NCI-H446 (cell line): ENCODE data around the gene GPC3.
"Not testable (repeated sequence)": the region's sequence is repeated elsewhere in the genome, so short reads cannot be mapped to it uniquely, and the experiment has no call there.

Experiments
- DNase-seq, 2 experiments: peaks; one replicate each; lab custom pipeline; 2025; lab: John Stamatoyannopoulos, UW

Gene GPC3

DNA sequence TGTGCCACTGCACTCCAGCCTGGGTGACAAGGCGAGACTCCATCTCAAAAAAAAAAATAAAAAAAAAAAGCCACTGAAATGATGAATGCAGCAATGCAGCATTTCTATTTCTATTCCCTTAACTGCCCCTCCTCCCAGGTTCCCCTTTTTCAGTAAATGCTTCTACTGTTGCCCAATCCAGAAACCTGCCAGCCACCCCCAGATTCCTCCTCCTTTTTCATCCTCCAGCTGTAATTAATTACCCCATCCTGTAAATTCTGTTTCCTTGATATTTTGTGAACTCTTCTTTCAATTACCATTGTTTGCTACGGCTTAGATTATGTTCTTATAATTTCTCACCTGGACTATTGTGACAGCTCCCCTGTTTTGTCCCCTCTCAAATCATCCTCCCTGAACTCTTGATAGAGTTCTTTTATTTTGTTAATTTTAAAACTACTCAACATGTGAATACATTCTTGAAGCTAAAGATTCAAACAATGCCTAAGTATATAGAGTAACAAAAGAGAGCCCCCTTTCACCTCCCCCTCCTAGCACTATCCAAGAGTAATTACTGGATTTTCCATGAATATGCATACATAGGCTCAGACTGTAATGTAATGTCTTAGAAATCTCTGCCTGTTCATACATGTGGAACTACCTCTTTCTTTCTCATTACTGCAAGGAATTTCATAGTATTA is 429.5 kb downstream of the GPC3 start:
- no peak for DNase-seq

DNA sequence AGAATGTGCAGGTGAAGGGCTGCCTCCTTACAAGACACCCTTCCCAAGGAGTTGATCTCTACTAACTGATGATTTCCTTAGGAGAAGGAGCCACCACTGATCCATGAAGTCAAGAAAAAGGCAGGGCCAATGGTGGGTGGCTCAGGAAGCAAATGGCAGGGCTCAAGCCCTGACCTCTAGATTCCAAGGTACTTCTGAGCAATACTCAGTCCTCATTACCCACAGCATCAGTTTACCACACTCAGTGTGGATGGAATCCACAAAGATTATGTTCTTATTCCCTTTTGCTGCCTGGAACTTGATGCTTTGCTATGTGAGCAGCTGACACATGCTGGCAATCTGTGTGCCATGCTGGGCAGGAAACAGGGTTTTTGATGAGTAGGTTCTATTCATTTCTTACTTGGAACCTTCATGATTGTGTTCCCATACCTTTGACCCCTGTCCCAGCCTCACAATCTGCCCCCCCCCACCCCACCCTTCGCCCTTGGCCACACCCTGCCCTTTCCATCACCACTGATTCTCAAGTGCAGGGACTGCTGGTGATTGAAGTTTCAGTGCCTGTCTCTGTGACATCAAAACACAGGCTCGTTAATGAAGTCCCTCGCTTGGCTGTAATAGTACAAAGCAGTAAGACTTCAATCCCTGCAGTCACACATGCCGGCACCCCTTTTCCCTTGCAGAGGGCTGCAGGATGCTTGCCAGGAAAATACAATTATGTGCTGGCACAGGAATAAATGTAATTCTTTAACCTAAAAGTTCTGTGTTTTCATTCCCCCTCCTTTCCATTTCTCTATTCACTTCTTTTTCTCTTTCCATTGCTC is 434.5 kb downstream of the GPC3 start:
- DNase-seq = no peak

DNA sequence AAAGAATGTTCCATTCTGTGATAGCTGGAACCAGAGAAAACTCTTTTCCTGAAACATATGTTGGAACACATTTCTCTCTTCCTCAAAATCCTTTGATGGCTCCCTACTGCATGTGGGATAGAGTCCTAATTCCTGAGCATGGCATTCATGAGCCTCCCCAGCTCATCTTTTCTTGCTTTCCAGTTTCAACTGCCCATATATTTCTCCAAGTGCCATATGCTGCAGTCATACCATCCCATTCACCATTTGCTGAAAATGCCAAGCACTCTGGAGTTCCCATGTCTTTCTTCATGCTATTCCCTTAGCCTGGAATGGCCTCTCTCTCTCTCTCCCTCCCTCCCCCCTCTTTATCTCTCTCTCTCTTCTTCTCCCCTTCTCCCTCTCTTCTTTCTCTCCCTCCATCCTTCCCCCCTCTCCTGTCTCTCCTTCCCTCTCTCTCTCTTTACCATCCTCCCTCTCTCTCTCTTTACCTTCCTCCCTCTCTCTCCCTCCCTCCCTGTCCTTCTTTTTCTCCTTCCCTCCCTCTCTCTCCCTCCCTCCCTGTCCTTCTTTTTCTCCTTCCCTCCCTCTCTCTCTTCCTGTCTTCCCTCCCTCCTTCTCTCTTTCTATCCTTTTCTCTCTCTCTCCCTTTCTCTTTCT is 436.0 kb downstream of the GPC3 start:
- no peak for DNase-seq

DNA sequence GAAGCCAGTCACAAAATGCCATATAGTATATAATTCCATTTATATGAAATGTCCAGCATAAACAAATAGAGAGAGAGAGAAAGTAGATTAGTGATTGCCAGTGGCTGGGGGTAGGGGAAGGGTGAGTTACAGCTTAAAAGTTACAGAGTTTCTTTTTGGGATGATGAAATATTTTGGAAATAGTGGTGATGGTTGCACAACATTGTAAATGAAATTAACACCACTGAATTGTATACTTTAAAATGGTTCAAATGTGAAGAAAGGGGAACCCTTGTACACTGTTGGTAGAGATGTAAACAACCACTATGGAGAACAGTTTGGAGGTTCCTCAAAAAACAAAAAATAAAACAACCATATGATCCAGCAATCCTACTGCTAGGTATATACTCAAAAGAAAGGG is 439.0 kb downstream of the GPC3 start:
- DNase-seq = no peak

DNA sequence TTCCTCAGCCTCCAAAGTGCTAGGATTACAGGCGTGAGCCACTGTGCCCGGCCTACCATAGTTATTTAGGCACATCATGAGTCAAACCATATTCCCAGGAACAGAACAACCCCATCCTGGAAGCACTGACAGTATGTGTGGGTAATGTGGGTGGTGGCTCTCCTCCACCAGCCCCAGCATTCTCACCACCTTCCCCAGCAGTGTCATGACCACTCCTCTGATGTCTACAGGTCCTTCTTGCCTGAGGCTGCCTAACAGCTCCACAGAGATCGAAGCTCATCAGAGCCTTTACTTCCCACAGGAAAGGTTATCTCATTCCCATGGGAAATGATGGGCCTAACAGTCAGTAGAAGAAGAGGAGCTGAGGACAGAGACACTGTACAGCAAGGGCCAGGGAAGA is 440.6 kb downstream of the GPC3 start:
- no peak for DNase-seq

DNA sequence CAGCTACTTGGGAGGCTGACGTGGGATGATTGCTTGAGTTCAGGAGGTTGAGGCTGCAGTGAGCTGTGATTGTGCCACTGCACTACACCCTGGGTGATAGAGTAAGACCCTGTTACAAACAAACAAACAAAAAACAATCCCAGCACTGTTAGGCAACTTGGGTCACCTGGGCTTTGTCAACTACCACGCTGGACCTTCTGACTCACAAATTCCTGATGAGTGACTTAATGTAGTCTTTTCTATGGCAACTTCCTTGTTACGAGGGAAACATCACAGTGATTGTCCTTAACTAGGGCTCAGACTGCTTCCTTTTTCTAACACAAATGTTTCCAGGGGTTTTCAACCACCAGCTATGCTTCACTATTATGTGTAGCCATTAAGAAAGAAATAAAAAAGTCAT is 441.3 kb downstream of the GPC3 start:
- no peak for DNase-seq

DNA sequence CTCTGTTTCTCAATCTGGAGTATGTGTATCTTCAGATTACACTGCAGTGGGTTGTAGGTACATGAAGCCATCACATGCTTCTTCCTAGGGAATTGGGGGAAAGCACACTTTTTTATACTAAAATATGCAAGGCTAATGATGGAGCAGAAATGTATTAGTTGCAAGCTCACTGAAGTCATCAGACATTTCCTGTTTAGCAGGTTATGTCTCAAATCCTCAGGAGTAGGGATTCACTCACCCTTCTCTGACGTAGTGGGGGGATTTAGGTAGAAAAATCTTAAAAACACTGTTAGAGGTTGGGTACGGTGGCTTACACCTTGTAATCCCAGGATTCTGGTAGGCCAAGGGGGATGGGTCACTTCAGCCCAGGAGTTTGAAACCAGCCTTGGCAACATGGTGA is 441.7 kb downstream of the GPC3 start:
- no peak for DNase-seq

DNA sequence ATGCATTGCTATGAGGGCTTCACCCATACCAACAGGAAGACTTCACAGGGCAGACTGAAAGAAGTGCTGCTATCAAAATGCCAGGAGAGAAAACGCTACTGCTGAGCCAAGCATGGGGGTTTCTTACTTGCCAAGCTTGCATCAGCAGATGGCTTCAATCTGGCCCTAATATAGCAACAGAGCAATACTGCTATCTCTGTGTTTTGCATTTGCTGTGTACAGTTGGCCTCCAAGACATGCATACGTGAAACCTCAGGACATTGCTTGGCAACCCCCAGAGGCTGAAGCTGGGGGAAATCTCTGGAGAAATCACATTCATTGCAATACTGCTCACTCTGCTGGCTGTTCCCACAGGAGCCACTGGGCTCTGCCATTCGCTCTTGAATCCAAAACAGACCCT is 442.9 kb downstream of the GPC3 start:
- DNase-seq = peak; percentile 17 to 54

DNA sequence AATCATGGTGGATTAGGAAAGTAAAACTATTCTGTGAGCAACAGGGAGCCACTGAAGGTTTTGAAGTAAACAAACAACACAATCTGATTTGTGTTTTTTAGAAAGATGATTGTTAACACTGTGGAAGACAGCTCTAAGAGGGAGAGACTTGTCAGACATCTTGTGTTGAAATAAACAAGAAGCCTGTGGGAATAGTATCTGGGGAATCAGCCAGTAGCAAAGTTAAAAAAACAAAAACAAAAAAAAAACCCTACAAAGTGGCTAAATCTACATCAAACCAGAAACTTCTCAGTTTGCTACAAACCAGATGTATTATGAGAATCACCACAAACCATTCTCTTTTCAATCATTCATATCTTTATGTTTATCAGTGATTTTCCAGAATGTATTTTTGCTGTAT is 444.4 kb downstream of the GPC3 start:
- DNase-seq = no peak

DNA sequence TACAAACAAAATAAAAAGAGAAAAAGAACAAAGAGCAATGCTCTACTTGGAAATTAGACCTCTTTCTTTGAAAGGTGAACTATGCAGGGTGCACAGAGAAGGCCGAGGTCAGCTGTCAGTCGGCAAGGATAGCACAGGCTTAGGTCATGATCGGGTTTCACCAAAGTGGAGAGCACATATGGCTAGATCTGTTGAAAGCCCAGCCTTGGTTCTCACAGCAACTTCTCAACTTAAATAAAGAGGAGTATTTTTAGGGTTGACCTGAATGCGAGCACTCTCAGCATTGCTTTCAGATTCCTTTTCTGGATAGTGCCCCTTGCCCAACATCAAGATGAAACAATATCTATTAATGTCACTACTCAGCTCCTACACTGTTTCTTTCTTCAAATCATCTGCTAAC is 447.2 kb downstream of the GPC3 start:
- DNase-seq = peak in 1 of 2 experiments; percentile 1

DNA sequence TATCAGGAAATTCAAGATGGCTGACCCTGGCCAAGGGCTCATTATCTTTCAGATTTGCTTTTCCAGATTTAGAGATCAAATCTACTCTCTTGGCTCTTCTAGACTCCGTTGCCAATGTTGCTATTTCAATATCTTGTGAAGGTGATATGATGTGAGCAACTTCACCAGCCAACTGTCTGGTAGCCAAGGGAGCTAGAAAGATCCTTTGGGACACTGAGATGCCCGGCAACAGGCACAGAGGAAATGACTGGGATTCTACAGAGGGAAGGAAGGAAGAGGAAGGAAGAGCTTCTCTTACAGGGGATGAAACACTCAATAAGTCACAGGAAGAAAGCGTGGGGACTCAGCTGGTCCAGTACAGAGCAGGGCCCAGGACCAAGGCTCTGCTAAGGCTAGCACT is 448.3 kb downstream of the GPC3 start:
- no peak for DNase-seq

DNA sequence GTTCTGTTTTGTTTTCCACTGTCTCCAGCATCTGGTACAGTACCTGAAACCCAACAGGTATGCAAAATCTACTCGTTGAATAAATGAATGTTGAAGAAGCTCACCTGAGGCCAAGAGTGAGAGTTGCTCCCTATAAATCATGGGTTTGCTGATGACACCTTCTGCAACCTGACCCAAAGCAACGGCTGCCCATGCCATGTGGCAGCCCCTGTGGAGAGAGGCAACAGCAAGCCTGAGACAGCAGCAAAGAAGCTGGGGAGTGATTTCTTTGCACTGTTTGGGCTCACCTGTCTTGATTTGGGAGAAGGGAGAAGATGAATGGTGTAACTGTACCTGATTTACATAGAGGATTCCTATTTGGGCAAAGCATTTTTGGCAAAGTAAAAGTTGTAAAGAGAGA is 450.3 kb downstream of the GPC3 start:
- no peak for DNase-seq

DNA sequence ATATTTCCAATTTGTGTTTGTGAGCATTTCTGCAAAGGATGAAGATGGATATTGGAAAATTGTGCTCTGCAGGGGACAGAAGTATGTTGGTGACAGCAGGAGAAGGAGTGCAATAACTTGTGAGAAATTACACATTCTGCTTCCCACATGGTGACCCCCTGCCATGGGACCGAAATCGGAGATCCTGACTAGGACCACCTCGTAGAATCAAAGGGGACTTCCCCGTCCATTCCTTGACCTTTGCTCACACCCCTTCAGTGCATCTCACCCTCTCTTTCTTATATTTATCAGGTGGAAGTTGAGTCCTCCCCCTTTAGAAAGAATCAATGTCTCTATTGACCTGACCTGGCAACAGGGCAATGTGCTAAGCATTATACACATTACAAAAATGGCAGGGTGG is 451.2 kb downstream of the GPC3 start:
- no peak for DNase-seq

DNA sequence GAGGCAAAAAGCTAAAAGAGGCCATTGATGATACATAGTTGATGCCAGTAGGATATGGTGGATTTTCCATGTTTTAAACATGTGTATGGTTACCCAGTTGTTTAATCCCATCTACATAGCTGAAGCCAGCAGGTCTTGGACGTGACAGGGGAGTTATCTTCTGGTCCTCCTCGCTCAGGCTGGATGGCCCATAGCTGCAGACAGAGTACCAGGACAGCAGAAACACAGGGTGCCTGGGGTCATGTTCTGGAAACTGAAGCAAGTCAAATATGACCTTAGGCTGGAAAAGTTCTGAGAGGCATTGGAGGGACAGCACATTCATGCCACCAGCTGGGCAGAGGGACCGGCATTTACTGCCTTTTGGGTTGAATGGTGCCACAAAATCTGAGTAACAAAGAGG is 452.1 kb downstream of the GPC3 start:
- DNase-seq = no peak

DNA sequence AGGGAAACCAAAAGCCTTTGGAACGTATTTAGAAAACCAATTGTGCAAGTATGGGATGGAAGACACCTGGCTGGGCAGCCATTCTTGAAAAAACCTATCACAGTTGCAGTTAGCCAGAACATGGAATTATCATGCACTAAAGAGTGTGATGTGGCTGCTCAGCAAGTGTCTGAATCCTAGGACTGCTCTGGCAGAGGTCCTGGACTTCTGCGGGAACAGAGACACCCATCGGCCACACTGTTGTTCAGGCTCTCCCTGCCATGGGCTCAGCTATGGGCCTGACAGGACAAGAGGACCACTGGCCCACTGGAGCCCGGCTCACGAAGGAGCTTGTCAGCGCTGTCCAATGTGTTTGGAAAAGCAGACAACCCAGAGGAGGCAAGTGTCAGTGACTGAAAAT is 454.4 kb downstream of the GPC3 start:
- no peak for DNase-seq

DNA sequence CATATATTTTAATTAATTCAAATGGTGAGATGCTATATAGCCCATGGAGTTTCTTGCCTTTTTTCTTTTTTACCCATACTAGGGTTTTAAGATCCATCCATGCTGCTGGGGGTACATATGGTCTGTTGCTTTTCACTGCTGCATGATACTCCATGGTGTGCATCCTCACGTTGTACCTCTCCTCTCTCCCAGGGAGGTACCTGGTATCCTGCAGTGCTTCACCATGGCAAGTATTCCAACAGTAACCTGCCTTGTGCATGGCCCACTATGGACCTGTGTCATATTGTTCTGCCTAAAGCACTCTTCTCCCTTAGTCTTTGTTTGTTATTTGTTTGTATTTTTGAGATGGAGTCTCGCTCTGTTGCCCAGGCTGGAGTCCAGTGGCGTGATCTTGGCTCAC is 455.8 kb downstream of the GPC3 start:
- DNase-seq = no peak

DNA sequence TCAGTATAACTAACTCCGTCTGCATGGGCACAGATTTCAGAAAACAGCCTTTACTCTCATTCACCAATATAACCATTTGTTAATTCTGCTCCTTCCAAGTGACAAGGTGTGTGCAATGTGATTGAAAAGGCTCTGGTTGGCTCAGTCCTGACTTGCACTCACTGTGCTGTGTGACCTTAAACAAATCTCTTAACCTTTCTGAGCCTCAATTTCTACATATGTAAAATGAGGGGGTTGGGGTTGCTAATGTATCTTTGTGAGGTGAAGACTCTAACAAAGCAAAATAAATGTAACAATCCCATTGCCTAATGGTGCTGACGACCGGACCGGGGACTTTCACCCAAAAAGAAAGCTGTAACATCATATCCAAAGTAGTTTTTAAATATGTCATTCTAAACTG is 457.6 kb downstream of the GPC3 start:
- DNase-seq = no peak

DNA sequence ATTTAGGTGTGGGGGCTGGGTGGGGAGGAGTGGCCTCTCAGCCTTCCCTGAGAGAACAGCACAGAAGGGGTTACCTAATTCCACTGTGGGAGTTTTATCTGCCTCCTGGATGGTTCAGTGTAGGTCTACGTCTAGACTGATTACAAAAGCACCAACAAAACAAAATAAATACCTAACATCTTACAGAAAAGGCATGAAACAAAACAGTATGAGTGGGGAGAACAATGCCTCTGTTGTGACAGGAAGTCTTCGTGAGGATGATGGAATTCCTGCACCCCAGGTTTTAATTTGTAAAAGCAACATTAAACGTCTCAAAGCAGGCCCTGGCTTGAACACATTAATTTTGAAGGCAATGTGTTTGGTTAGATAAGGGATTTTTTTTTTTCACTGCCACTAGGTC is 458.0 kb downstream of the GPC3 start:
- DNase-seq = no peak

DNA sequence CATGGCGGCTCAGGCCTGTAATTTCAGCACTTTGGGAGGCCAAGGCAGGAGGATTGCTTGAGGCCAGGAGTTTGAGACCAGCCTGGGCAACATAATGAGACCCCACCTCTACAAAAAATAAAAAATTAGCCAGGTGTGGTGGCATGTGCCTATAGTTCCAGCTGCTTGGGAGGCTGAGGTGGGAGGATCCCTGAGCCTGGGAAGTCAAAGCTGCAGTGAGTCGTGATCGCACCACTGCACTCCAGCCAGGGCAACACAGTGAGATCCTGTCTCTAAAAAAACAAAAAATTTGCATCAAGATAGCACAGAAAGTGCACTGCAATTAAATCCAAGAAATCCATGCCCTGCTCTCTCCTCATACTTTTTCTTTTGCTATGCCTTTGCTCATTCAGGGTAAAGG is 458.6 kb downstream of the GPC3 start:
- DNase-seq = not testable (repeated sequence)

DNA sequence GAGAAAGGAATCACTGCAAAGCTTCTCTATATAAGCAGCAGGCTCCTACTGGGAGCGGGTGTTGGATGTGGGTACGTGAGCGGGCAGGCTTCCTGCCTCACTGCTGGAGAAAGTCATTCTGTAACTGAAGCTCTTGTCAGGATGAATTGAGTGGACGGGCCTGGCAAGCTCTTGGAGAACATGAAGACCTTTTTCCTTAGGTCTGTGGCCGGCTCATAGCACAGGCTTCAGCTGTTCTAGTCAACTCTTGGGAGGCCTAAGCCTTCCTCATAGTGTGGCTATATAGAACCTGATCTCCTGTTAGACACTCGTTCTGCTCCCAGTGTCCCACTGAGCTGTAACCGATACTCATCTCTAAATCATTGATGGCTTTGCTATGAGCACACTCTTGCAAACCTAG is 461.9 kb downstream of the GPC3 start:
- no peak for DNase-seq

DNA sequence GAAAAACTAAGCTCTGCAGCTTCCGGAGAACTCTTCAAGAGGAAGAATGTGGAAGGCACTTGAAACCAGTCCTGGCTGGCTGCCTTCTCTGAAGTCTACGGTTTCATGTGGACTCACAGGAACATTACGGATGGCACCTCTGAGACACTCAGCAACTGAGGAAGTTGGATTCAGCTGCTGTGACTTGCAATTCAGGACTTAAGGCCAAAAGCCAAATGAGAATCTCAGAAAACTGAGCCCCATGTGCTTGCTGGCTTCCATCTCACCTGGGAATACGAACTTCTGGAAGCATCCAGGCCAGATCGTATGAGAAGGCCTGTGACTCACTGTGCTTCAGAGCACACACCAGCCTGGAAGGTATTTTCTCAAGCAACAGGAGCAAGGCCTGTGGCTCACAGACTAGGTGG is 462.3 kb downstream of the GPC3 start:
- peak in 1 of 2 experiments; percentile 3 for DNase-seq

DNA sequence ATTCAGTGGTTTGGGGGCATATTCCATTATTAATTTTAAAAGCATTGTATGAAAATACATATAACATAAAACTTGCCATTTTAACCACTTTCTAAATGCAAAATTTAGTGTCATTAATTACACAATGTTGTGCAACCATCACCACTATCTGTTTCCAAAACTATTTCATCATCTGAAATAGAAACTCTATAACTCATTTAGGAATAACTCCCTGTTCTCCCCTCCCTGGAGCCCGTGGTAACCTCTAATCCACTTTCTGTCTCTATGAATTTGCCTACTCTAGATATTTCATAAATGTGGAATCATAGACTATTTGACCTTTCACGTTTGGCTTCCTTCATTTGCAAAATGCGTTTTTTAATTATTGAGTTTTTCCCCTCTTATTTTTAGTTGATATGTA is 468.7 kb downstream of the GPC3 start:
- no peak for DNase-seq

DNA sequence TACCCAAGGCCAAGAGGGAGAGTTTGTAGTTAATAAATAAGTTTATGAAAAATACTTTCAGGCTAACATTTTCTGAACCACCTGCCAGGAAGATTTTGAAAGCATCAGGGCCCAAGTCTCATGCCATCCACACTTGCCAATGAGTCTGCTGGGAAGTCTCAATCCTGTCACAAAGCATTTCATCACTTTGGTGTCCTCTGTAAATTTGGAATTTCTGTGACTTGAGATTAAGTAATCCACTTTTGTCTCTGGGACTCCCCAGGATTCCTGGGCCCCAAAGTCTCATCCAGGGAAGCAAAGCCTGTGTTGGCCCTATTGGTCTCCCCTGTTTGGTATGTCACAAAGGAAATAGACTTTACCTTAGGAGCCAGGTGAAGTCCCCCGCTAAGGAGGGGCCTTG is 470.9 kb downstream of the GPC3 start:
- no peak for DNase-seq
